Mesenchymal stem cell (in vitro differentiated cells and primary cell): ENCODE data around the gene ZFP92.

Experiments
- DNase-seq: peaks from one replicate; pipeline ENCODE4 v3.0.0-alpha.2; 2013
- H2AFZ ChIP-seq: one replicate; pipeline ENCODE4 v1.6.1; 2013; ENCODE audit warnings: low read depth, mild to moderate bottlenecking, control low read depth, inconsistent platforms, low read length, moderate library complexity
- H2AK5ac ChIP-seq: 2 replicates; pipeline ENCODE4 v1.6.1; 2013; ENCODE audit warnings: low read length, moderate library complexity, mild to moderate bottlenecking, inconsistent platforms; ENCODE audit not compliant: severe bottlenecking
- H2BK120ac ChIP-seq: one replicate; pipeline ENCODE4 v1.6.1; 2013; ENCODE audit warnings: low read depth, mild to moderate bottlenecking, inconsistent platforms, low read length, moderate library complexity
- H2BK12ac ChIP-seq, 2 experiments: one replicate each; pipeline ENCODE4 v1.6.1; 2013; ENCODE audit warnings: inconsistent platforms in 2 of 2, low read length in 2 of 2, mild to moderate bottlenecking in 2 of 2, moderate library complexity in 2 of 2, control low read depth in 1 of 2
- H2BK15ac ChIP-seq: one replicate; pipeline ENCODE4 v1.6.1; 2013; ENCODE audit warnings: mild to moderate bottlenecking, low read depth, inconsistent platforms; ENCODE audit not compliant: poor library complexity, severe bottlenecking
- H2BK5ac ChIP-seq: 2 replicates; pipeline ENCODE4 v1.6.1; 2013; ENCODE audit warnings: low read depth, mild to moderate bottlenecking, low read length, control low read depth, inconsistent platforms; ENCODE audit not compliant: poor library complexity, severe bottlenecking
- H3K14ac ChIP-seq, 2 experiments: one replicate each; pipeline ENCODE4 v1.6.1; 2013; ENCODE audit warnings: inconsistent platforms in 2 of 2, low read length in 2 of 2, control low read depth in 1 of 2, mild to moderate bottlenecking in 1 of 2, moderate library complexity in 1 of 2
- H3K18ac ChIP-seq, 2 experiments: one replicate each; pipeline ENCODE4 v1.6.1; 2013; ENCODE audit warnings: inconsistent platforms in 2 of 2, low read length in 2 of 2, control low read depth in 1 of 2, low read depth in 1 of 2, mild to moderate bottlenecking in 1 of 2
- H3K23ac ChIP-seq, 2 experiments: one replicate each; pipeline ENCODE4 v1.6.1; 2013; ENCODE audit warnings: inconsistent platforms in 2 of 2, low read length in 2 of 2, mild to moderate bottlenecking in 2 of 2, moderate library complexity in 2 of 2, control low read depth in 1 of 2
- H3K27ac ChIP-seq: 2 replicates; pipeline ENCODE4 v1.5.1; 2013; ENCODE audit warnings: mild to moderate bottlenecking, moderate library complexity, low read length, control low read depth, inconsistent platforms; ENCODE audit not compliant: poor library complexity, severe bottlenecking
- H3K27me3 ChIP-seq, 2 experiments: 2 replicates each; pipeline versions ENCODE4 v1.6.1 to v1.7.0; 2013; ENCODE audit warnings: low read length in 2 of 2, mild to moderate bottlenecking in 2 of 2, moderate library complexity in 2 of 2, control low read depth in 1 of 2, inconsistent platforms in 1 of 2; ENCODE audit not compliant: control insufficient read depth in 1 of 2, insufficient read depth in 1 of 2
- H3K36me3 ChIP-seq, 2 experiments: 2 replicates each; pipeline versions ENCODE4 v1.6.1 to v1.7.0; 2013; ENCODE audit warnings: low read length in 2 of 2, control low read depth in 1 of 2, inconsistent platforms in 1 of 2, low read depth in 1 of 2, mild to moderate bottlenecking in 1 of 2; ENCODE audit not compliant: insufficient read depth in 2 of 2, control insufficient read depth in 1 of 2
- H3K4ac ChIP-seq, 2 experiments: one replicate each; pipeline ENCODE4 v1.6.1; 2013; ENCODE audit warnings: inconsistent platforms in 2 of 2, low read length in 2 of 2, mild to moderate bottlenecking in 2 of 2, moderate library complexity in 2 of 2, control low read depth in 1 of 2, low read depth in 1 of 2
- H3K4me1 ChIP-seq: 2 replicates; pipeline ENCODE4 v1.6.1; 2013; ENCODE audit warnings: low read depth, low read length, control low read depth; ENCODE audit not compliant: control insufficient read depth, insufficient read depth
- H3K4me2 ChIP-seq: 2 replicates; pipeline ENCODE4 v1.6.1; 2013; ENCODE audit warnings: low read length, mild to moderate bottlenecking, inconsistent platforms; ENCODE audit not compliant: poor library complexity, severe bottlenecking
- H3K4me3 ChIP-seq, 2 experiments: 2 replicates each; pipeline versions ENCODE4 v1.5.1 to v1.7.0; 2013; ENCODE audit warnings: low read length in 2 of 2, mild to moderate bottlenecking in 2 of 2, control low read depth in 1 of 2, low read depth in 1 of 2; ENCODE audit not compliant: insufficient read depth in 1 of 2
- H3K79me1 ChIP-seq: replicated peaks from 2 replicates; pipeline ENCODE4 v1.6.1; 2013; ENCODE audit warnings: mild to moderate bottlenecking, control low read depth, low read length, inconsistent platforms; ENCODE audit not compliant: poor library complexity, severe bottlenecking
- H3K9ac ChIP-seq: 2 replicates; pipeline ENCODE4 v1.7.0; 2013; ENCODE audit warnings: mild to moderate bottlenecking, low read length, moderate library complexity
- H3K9me3 ChIP-seq: 2 replicates; pipeline ENCODE4 v1.7.0; 2013; ENCODE audit warnings: mild to moderate bottlenecking, low read length; ENCODE audit not compliant: control insufficient read depth
- H4K8ac ChIP-seq: one replicate; pipeline ENCODE4 v1.6.1; 2013; ENCODE audit warnings: inconsistent platforms, mild to moderate bottlenecking, low read length, moderate library complexity
- H4K91ac ChIP-seq: one replicate; pipeline ENCODE4 v1.6.1; 2013; ENCODE audit warnings: mild to moderate bottlenecking, low read length, inconsistent platforms
- WGBS: methylation state at CpG from one replicate; pipeline ENCODE4 v1.1.7; 2013; ENCODE audit warnings: mixed read lengths; 5-methylcytosine and 5-hydroxymethylcytosine counted together

Gene ZFP92

GRCh38 chrX:153392642-153393321 is 18.5 kb upstream of the ZFP92 start:
- Histone ChIP-seq H3K4me2 (no peak overlapping the region), H3K4ac (no peak overlapping the region), H4K8ac (no peak overlapping the region), H3K36me3 (no peaks in the 10 kb centered on the region), H4K91ac (no peak overlapping the region), H3K23ac (no peak overlapping the region), H2BK12ac (no peak overlapping the region), H2AK5ac (no peak overlapping the region), H2BK15ac (no peak overlapping the region), H3K4me3 (no peak overlapping the region), H3K14ac (no peak overlapping the region), H2BK120ac (no peak overlapping the region), H2AFZ (no peak overlapping the region), H3K27me3 (peaks cover 0 to 39% of the 10 kb centered on the region in 2 experiments), H3K9me3 (no peaks in the 10 kb centered on the region), H3K79me1 (no peaks in the 10 kb centered on the region), H3K18ac (no peak overlapping the region), H3K9ac (no peak overlapping the region), H3K27ac (no peak overlapping the region), H3K4me1 (no peaks in the 10 kb centered on the region), H2BK5ac (no peak overlapping the region)
- no peak for DNase-seq
- WGBS = 91% methylated on average over 12 of the region's 16 CpGs

DNA sequence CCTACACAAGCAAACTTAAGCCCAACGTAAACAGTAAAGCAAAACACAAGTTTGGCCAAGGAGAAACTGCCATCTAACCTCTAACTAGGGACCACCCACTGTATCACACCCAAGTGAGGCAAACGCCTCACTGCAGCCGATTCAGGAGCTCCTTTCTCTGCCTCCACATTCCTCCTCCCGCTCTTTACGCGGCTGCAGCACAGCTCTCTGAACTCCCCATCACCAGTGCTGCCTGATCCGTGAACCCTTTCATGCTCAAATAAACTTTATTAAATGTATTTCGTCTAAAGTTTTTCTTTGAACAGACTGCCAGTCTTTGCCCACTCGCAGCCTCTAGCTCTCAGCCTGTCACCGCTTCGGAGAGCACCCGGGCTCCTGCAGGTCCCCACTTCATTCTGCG is 16.7 kb upstream of the ZFP92 start:
- no peak overlapping the region for H3K9ac ChIP-seq
- H2AFZ ChIP-seq = no peak overlapping the region
- no peak overlapping the region for H3K4ac ChIP-seq
- H2BK15ac ChIP-seq = no peak overlapping the region
- H3K27me3 ChIP-seq = peaks cover 0 to 46% of the 10 kb centered on the region in 2 experiments
- no peak for DNase-seq
- no peak overlapping the region for H3K14ac ChIP-seq
- H3K9me3 ChIP-seq = no peaks in the 10 kb centered on the region
- H3K23ac ChIP-seq = no peak overlapping the region
- H3K4me1 ChIP-seq = no peaks in the 10 kb centered on the region
- no peaks in the 10 kb centered on the region for H3K36me3 ChIP-seq
- H4K91ac ChIP-seq = no peak overlapping the region
- H2BK5ac ChIP-seq = no peak overlapping the region
- H3K79me1 ChIP-seq = no peaks in the 10 kb centered on the region
- 50% methylated on average over 12 of the region's 13 CpGs for WGBS
- H3K4me2 ChIP-seq = no peak overlapping the region
- H2BK120ac ChIP-seq = no peak overlapping the region
- H3K4me3 ChIP-seq = no peak overlapping the region
- H4K8ac ChIP-seq = no peak overlapping the region
- no peak overlapping the region for H2BK12ac ChIP-seq
- H2AK5ac ChIP-seq = no peak overlapping the region
- H3K27ac ChIP-seq = no peak overlapping the region
- no peak overlapping the region for H3K18ac ChIP-seq

- Histone ChIP-seq H3K9me3 (no peaks in the 10 kb centered on the region), H3K4ac (no peak overlapping the region), H3K79me1 (no peaks in the 10 kb centered on the region), H3K36me3 (no peaks in the 10 kb centered on the region), H3K18ac (no peak overlapping the region), H3K27me3 (peaks cover 0 to 47% of the 10 kb centered on the region in 2 experiments), H2AFZ (no peak overlapping the region), H2BK120ac (no peak overlapping the region), H3K4me1 (no peaks in the 10 kb centered on the region), H3K4me2 (no peak overlapping the region), H3K23ac (no peak overlapping the region), H3K9ac (no peak overlapping the region), H2BK5ac (no peak overlapping the region), H3K27ac (no peak overlapping the region), H2AK5ac (no peak overlapping the region), H4K8ac (no peak overlapping the region), H3K4me3 (no peak overlapping the region), H4K91ac (no peak overlapping the region), H3K14ac (no peak overlapping the region), H2BK15ac (no peak overlapping the region), H2BK12ac (no peak overlapping the region)
- WGBS = 84% methylated on average over 17 of the region's 26 CpGs
- DNase-seq = no peak
Measured at GRCh38 chrX:153395613-153396319, 15.5 kb upstream of the ZFP92 start.

DNA sequence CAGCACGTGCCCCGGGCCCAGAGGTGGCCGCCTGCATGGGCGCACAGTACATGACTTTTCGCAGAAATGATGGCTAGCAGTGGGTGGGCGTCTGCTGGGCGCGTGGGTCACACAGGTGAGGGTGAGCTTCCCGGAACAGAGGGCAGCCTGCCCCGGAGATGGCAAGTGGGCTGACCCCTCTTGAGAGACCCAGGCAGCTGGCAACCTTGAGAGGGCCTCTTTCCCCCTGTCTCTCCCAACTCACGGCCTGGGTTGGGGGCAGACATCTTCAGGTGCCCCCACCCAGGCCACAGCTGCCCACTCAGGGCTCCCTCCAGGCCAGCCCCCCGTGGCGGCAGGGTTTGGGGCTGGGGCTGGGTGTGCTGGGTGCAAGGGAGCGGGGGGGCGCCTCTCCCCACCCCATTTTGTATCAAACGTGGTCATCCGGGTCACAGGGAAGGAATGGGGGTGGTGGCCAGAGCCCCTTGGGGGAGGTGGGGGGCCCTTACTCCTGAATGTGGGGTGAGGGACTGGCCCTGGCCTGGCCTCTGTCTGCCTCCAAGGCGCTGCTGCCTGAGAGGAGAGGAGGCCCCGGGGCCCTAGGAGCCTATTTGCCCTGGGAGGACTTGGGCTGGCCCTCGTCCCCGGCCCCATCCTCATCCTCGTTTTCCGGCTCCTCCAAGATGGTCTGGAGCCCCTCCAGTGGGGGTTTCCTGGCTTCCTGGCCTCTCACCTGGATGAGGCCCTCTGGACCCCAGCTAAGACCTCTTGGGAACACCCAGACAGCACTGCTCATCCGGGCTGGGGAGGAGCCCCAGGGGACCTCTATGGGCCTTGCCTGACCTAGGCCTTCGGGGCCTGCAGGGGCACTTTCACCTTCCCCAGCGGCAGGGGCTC is 14.7 kb upstream of the ZFP92 start:
- no peaks in the 10 kb centered on the region for H3K4me1 ChIP-seq
- H2BK12ac ChIP-seq = no peak overlapping the region
- peaks cover 0 to 47% of the 10 kb centered on the region in 2 experiments for H3K27me3 ChIP-seq
- 91% methylated on average over 16 of the region's 26 CpGs for WGBS
- no peaks in the 10 kb centered on the region for H3K36me3 ChIP-seq
- H3K18ac ChIP-seq = no peak overlapping the region
- no peak overlapping the region for H2BK5ac ChIP-seq
- no peak overlapping the region for H3K4me3 ChIP-seq
- no peak overlapping the region for H3K27ac ChIP-seq
- no peak overlapping the region for H4K8ac ChIP-seq
- H3K14ac ChIP-seq = no peak overlapping the region
- no peak overlapping the region for H2BK120ac ChIP-seq
- no peak overlapping the region for H3K23ac ChIP-seq
- no peak overlapping the region for H3K4ac ChIP-seq
- H3K79me1 ChIP-seq = no peaks in the 10 kb centered on the region
- H3K9me3 ChIP-seq = peaks cover 3% of the 10 kb centered on the region
- no peak overlapping the region for H2BK15ac ChIP-seq
- no peak for DNase-seq
- H3K4me2 ChIP-seq = no peak overlapping the region
- no peak overlapping the region for H2AFZ ChIP-seq
- H4K91ac ChIP-seq = no peak overlapping the region
- no peak overlapping the region for H3K9ac ChIP-seq
- H2AK5ac ChIP-seq = no peak overlapping the region
